Kidney (tissue), 14 donors: ENCODE data around the gene ADPRHL1. TPM values are rescaled to one million over a fixed set of nuclear protein-coding genes. Genes with fewer than 3 reads are reported as not detected.

Source experiments
- DNase-seq, 5 donors: peaks; one replicate each; pipeline ENCODE4 v3.0.0-alpha.2; 2013 to 2020
- FAIRE-seq: peaks from 2 replicates; lab custom pipeline; 2012; peaks lifted over from hg19 to GRCh38; lab: Jason Lieb, UNC
- H3K27ac ChIP-seq, 2 donors: one replicate each; pipeline ENCODE4 v1.7.0; 2013; ENCODE audit warnings: low read depth in 2 of 2, low read length in 2 of 2, inconsistent platforms in 1 of 2
- H3K27me3 ChIP-seq: one replicate; pipeline ENCODE4 v1.7.1; 2013; ENCODE audit warnings: low read length, inconsistent platforms; ENCODE audit not compliant: control insufficient read depth, insufficient read depth
- H3K36me3 ChIP-seq, 3 donors: one replicate each; pipeline versions ENCODE4 v1.7.0 to v1.7.1; 2013; ENCODE audit warnings: low read length in 3 of 3, control low read depth in 1 of 3, inconsistent platforms in 1 of 3; ENCODE audit not compliant: insufficient read depth in 3 of 3, control insufficient read depth in 2 of 3
- H3K4me1 ChIP-seq, 3 donors: one replicate each; pipeline versions ENCODE4 v1.7.0 to v1.7.1; 2013; ENCODE audit warnings: low read length in 3 of 3, inconsistent platforms in 1 of 3, low read depth in 1 of 3; ENCODE audit not compliant: control insufficient read depth in 2 of 3, insufficient read depth in 2 of 3
- H3K4me3 ChIP-seq, 3 donors: one replicate each; pipeline versions ENCODE4 v1.7.0 to v1.8.1; 2013; ENCODE audit warnings: low read length in 3 of 3, control low read depth in 1 of 3, inconsistent platforms in 1 of 3
- H3K9ac ChIP-seq, 3 donors: one replicate each; pipeline versions ENCODE4 v1.7.0 to v1.7.1; 2013; ENCODE audit warnings: low read length in 3 of 3, control low read depth in 1 of 3, inconsistent platforms in 1 of 3
- H3K9me3 ChIP-seq, 3 donors: one replicate each; pipeline versions ENCODE4 v1.7.0 to v1.7.1; 2013; ENCODE audit warnings: low read length in 3 of 3, control low read depth in 1 of 3, inconsistent platforms in 1 of 3; ENCODE audit not compliant: control insufficient read depth in 2 of 3, insufficient read depth in 1 of 3
- CTCF ChIP-seq: IDR thresholded peaks from 3 replicates; pipeline ENCODE4 v1.5.1; 2012; ENCODE audit warnings: mild to moderate bottlenecking, moderate library complexity, borderline replicate concordance; ENCODE audit not compliant: insufficient read depth; ENCODE audit errors: extremely low read depth
- intact Hi-C: fragments of 100-400 bp; cut with DNase I; formaldehyde crosslinking; loops from one replicate; pipeline ENCODE4 v1.11.1; 2022
- polyA plus RNA-seq: library from polyadenylated mRNA; stranded (reverse); fragments of 350-450 nt; fragmentation: Illumina TruSeq; extraction: RNeasy Lipid Tissue Mini Kit (QIAGEN cat#74804); gene quantifications from one replicate; pipeline ENCODE4 v1.2.3, GENCODE V29; 2014; ENCODE audit warnings: low read depth, low replicate concordance; ENCODE audit not compliant: insufficient read depth
- total RNA-seq: library from RNA; stranded (reverse); fragmentation: NEBNext Ultra II Directional; extraction: Animal tissue kit (Norgen Biotek cat#: 25700); gene quantifications from one replicate; pipeline ENCODE4 v1.2.1, GENCODE V29; 2021
- donor health status: control.
- donor health status: control.
- donor health status: control.
- donor health status: control.
- donor health status: control.
- donor health status: DM: yes; HTN: yes; CAD: no.
- donor health status: Normal renal cell carcinoma (clear cell type).

Gene ADPRHL1
- total and polyA plus RNA-seq, 2 donors from 2014 or later = 1.1 to 1.5 TPM

GRCh38 chr13:113353254-113353653 lies 100.0 kb downstream of the ADPRHL1 start:
- Histone ChIP-seq H3K27me3 (no peaks in the 10 kb centered on the region), H3K9ac (no peak overlapping the region), H3K27ac (no peak overlapping the region), H3K4me3 (no peak overlapping the region), H3K36me3 (peaks cover 0 to 13% (median 3%) of the 10 kb centered on the region in 3 donors), H3K4me1 (no peaks in the 10 kb centered on the region), H3K9me3 (no peaks in the 10 kb centered on the region)
- TF ChIP-seq CTCF = no peak
- no peak for FAIRE-seq
- intact Hi-C loops = no loop called here
- DNase-seq = peak in 1 of 5 donors; percentile 61

GRCh38 chr13:113351514-113352026 lies 101.7 kb downstream of the ADPRHL1 start:
- no peak for TF ChIP-seq CTCF
- Histone ChIP-seq H3K9me3 (no peaks in the 10 kb centered on the region), H3K27ac (no peak overlapping the region), H3K27me3 (no peaks in the 10 kb centered on the region), H3K4me3 (no peak overlapping the region), H3K9ac (no peak overlapping the region), H3K36me3 (peaks cover 0 to 13% (median 3%) of the 10 kb centered on the region in 3 donors), H3K4me1 (no peaks in the 10 kb centered on the region)
- DNase-seq = no peak
- no peak for FAIRE-seq
- intact Hi-C loops = no loop called here

- DNase-seq (peak in 1 of 5 donors; percentile 65), FAIRE-seq (no peak)
- no peak for TF ChIP-seq CTCF
- Histone ChIP-seq H3K27ac (no peak overlapping the region), H3K9me3 (no peaks in the 10 kb centered on the region), H3K36me3 (peaks cover 0 to 13% (median 3%) of the 10 kb centered on the region in 3 donors), H3K4me1 (no peaks in the 10 kb centered on the region), H3K4me3 (no peak overlapping the region), H3K27me3 (no peaks in the 10 kb centered on the region), H3K9ac (no peak overlapping the region)
- intact Hi-C loops = no loop called here
These were observed 102.4 kb downstream of the ADPRHL1 start for GRCh38 chr13:113350938-113351335.
